GM19025 (cell line): ENCODE measurements around the gene CCDC77.
"Not testable (repeated sequence)": the region's sequence is repeated elsewhere in the genome, so short reads cannot be mapped to it uniquely, and the experiment has no call there.

Experiments used
- ATAC-seq: cut with Tn5 transposase; IDR thresholded peaks from one replicate; pipeline ENCODE4 v1.9.1; 2021; ENCODE audit warnings: mild to moderate bottlenecking, low read depth, moderate library complexity; ENCODE audit not compliant: unreplicated experiment

CCDC77 gene

GRCh38 chr12:401235-402028 lies at the start of gene CCDC77:
CCDC77 (plus strand) TSS chr12:401644; CDS start chr12:409384, 7,740 bp downstream.
- ATAC-seq = peak; percentile 98

DNA sequence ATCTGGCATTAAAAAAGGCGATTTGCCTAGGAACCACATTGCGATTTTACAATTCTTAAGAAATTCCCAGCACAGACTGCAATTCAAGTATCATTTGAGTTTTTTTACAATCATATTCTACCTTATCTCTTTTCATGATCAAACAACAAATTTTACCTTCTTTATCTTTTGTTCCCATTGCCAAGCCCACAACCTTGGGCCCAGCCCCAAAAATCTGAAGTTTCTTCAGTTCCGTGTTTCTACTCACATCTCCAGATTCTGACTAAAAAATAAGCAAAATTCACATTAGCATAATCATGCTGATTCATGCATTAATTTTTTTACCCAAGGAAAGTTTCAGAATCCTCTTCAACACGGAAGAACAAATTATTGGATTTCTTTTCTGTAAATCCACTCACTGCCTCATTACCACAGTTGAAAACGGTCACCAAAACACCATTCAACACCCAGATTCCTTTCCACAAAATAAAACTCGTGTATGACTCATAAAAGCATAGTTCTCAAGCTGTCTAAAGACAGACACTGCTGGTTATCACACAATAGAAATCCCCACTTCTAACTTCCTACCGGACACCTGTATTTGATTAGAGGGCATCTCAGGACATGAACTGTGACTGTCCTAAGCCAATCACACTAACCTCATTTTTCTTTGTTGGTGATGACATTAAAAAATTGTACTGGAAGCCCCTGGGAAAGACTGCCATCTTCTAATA lies 45.0 kb upstream of the CCDC77 start:
- ATAC-seq = no peak

DNA sequence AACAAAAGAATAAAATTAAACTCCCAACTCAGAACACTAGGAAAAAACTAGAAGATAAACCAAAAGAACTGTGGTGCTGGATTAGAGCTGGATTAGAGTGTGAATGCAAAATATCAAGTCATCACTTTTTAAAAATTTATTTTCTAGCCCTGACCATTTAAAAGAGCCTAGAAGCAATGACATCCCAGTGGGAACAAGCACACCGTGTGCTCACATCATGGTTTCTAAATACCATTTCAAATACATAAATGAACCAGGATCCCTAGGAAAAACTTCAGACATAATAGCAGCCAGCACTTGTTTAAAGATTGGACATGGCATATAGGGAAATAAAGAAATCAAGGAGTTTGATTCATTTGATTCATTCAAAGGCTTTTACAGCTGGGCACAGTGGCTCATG lies 42.4 kb upstream of the CCDC77 start:
- ATAC-seq = no peak

- ATAC-seq = no peak
Measured at GRCh38 chr12:366820-367219, 34.6 kb upstream of the CCDC77 start.

DNA sequence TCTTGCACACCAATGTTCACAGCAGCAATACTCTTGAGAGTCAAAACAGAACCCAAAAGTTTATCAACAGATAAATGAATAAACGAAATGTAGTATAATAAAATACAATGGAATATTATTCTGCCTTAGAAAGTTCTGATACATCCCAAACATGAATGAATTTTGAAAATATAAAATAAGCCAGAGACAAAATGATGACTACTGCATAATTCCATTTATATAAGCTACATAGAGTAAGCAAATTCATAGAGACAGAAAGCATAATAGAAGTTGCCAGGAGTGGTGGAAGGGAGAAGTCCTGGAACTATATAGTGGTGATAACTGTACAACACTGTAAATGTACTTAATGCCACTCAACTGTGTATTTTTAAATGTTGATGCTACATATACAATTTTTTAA lies 33.5 kb upstream of the CCDC77 start:
- no peak for ATAC-seq

DNA sequence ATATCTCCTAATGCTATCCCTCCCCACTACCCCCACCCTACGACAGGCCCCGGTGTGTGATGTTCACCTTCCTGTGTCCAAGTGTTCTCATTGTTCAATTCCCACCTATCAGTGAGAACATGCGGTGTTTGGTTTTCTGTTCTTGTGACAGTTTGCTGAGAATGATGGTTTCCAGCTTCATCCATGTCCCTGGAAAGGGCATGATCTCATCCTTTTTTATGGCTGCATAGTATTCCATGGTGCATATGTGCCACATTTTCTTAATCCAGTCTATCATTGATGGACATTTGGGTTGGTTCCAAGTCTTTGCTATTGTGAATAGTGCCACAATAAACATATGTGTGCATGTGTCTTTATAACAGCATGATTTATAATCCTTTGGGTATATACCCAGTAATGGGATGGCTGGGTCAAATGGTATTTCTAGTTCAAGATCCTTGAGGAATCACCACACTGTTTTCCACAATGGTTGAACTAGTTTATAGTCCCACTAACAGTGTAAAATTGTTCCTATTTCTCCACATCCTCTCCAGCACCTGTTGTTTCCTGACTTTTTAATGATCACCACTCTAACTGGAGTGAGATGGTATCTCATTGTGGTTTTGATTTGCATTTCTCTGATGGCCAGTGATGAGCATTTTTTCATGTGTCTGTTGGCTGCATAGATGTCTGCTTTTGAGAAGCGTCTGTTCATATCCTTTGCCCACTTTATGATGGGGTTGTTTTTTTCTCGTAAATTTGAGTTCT lies 30.5 kb upstream of the CCDC77 start:
- ATAC-seq = not testable (repeated sequence)

- ATAC-seq = no peak
Measured at GRCh38 chr12:386651-387050, 14.8 kb upstream of the CCDC77 start.

- ATAC-seq = no peak
Measured at GRCh38 chr12:388012-388411, 13.4 kb upstream of the CCDC77 start.

GRCh38 chr12:388541-389141 lies 12.8 kb upstream of the CCDC77 start:
- peak; percentile 36 for ATAC-seq

GRCh38 chr12:389142-390096 lies 12.0 kb upstream of the CCDC77 start, which contains the start of gene KDM5A:
KDM5A (minus strand) TSS chr12:389320; CDS start chr12:389091, 229 bp downstream.
- ATAC-seq = peak; percentile 87

DNA sequence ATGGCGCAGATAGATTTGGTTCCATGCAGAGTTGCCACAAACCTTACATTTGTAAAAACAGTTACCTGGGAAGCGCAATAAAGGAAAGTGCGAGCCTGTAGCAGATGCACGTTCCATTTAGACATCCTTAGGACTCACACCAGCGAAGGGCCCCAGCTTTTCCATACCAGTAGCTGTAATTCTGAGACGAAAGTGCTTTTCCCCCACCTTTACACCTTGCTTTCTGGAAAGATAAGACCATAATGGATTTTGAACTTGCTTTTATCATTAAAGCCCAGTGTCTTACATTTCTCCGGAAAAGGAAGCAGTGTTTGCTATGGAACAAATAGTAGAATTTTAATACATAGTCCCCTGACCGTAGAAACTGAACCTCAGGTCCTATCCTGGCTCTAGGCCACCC lies 616 bp upstream of the CCDC77 start:
- no peak for ATAC-seq

DNA sequence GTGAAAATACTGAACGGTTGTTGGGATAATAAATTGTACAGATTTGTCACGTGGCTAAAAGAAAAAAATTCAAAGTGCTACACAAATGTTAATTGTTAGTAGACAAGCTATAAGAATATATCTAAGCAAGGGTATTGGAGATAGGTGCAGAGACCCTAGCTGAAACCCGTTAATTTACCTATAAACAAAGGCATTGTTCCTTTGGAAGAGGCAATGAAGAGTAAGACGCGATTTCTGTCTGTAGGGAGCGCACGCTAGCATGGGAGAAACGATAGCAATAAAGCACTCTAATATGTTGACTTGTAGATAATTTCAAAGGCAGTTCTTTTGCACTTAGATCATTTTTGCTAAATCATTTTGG lies 565 bp downstream of the CCDC77 start:
- no peak for ATAC-seq

DNA sequence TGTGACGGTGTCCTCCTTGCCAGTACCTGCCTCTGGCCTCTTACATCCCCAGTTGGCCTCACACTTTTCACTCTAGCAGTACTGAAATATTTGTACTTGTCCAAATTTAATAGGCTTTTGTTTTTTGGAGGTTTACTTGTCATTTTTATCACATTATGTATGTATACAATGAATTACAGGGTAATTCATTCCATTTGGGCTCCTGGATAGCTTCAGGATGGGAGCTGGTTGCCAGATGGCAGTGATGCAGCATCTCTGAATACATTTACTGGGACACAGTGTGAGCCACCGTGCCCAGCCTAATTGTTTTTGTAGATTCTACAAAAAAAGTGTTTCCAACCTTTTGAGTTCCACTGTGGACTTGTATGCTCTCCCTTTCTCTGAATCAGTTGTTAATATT lies 13.4 kb downstream of the CCDC77 start:
- ATAC-seq = no peak

DNA sequence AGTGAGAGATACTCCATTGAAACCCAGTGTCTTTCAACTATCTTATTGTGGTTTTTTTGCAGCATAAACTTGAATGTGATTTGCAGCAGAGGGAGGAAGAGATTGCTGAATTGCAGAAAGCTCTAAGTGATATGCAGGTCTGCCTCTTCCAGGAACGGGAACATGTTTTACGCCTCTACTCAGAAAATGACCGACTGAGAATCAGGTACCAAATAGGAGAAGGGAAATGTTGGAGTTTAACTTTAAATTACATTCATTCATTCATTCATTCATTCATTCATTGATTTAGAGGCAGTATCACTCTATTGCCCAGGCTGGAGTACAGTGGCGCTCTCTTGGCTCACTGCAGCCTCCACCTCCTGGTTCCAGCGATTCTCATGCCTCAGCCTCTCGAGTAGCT lies 17.0 kb downstream of the CCDC77 start:
- no peak for ATAC-seq

GRCh38 chr12:422526-422925 lies 21.1 kb downstream of the CCDC77 start:
- ATAC-seq = no peak

DNA sequence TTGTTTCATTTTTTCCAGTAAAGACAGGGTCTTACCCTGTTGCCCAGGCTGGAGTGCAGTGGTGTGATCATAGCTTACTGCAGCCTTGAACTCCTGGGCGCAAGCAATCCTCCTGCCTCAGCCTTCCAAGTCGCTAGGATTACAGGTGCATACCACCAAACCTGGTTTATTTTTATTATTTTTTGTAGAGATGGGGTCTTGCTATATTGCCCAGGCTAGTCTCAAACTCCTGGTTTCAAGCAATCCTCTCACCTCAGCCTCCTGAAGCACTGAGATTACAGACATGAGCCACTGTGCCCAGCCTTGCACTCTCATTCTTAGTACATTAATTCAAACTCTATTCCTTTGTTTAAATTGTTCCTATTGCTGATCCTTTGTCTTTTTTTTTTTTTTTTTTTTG lies 34.3 kb downstream of the CCDC77 start:
- ATAC-seq = not testable (repeated sequence)

- no peak for ATAC-seq
Measured at GRCh38 chr12:442235-442884, 40.9 kb downstream of the CCDC77 start.

DNA sequence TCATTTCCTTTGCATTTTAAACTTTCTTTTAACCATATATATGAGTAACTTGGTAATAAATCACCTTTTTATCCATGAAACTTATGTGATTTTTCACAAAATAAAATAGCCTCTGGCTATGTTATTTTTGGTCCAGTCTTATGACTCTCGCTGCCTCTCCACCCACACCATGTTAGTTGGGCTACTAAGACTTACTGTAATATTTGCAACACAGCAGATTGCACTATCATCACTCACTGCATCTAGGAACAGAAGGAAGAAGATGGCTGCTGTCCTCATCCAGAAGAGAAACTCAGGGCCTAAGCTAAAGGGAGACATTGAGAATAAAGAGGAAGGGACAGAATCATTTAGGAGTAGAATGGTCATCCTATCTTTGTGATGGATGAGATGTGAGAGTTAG lies 45.7 kb downstream of the CCDC77 start:
- ATAC-seq = no peak

- ATAC-seq = no peak
Measured at GRCh38 chr12:449203-449602, 47.8 kb downstream of the CCDC77 start.
